Heart left ventricle (tissue), 13 donors: ENCODE measurements around the gene TMEM184B.

Experiments used
- CTCF ChIP-seq, 12 donors: fragments of 200-600 bp; sonication (generic) in 4 of 12; IDR thresholded peaks; one replicate each; pipeline versions ENCODE4 v1.5.0 to v1.8.0; 2018 to 2022; ENCODE audit warnings: antibody characterized with exemption in 12 of 12, mild to moderate bottlenecking in 5 of 12
- POLR2A ChIP-seq, 2 donors: fragments of 450-650 bp; IDR thresholded peaks; one replicate each; pipeline ENCODE4 v1.6.1; 2017; ENCODE audit warnings: antibody characterized with exemption in 2 of 2, mild to moderate bottlenecking in 2 of 2, moderate library complexity in 2 of 2
- donor health status: ischemic (EF 13 %, LVEDD 7.1; RV severe dilation, severe dysfunction).
- donor health status: DM: no; HTN: yes; CAD: no.
- donor health status: DM: no; HTN: no; CAD: no.
- donor health status: ischemic (EF 25% LVEDD 6.9; RV normal size, moderate dysfunction).
- donor health status: ischemic (EF 25% LVEDD 5.7; RV mildly dilated, moderate dysfunction).
- donor health status: ischemic (EF 35%, LVEDD 5.7; RV mildly dilated, moderate dysfunction).
- donor health status: nonischemic (EF 11% LVEDD 7.7; RV severe dilation, severe dysfunction).
- donor health status: DM: yes; HTN: yes; CAD: no.
- donor health status: PGD.
- donor health status: ischemic (EF 29% LVEDD 5.4; RV normal size, mild dysfunction).
- donor health status: nonischemic (EF 23%, LVEDD 6.1; RV moderate dilation, normal function).

DNA sequence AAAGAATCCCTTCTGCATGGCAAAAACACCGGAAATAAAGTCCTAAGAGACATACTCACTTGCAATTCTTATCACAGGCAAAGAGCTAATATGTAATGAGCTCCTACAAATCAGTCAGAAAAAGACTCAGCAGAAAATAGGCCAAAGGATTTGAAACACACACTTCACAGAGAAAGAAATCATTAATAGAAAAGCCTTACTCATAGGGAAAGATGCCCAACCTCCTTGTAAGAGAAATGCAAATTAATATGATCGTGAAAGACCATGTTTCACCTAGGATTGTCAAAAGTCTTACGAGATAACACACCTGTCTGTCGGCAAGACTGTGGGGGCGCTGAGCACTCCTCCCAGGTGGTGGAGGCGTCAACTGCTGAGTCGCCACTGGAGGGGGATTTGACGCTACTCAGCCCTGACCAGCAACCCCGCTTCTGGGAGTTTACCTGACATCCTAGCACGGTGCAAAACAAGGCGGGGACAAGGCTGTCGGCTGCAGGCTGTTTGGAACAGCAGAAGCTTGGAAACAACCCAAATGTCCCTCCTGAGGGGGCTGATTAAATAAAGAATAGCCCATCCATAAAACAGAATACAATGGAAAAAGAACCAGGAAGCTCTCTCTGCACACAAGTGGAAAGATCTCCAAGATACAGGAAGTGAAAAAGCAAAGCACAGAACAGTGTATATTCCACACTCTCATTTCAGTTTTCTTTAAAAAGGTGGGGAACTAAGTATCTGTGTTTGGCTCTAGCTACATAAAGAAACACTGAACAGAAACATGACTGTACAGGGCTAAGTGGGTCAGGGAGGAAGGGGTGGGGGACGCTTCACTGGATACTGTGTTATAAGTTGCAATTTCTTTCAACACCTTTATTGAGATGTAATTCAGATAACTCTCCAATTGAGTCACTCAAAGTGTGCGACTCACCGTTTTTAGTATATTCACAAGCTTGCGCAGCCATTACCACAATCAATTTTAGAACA is 33.0 kb upstream of the TMEM184B start:
- TF ChIP-seq CTCF (IDR thresholded peaks at IDR 0.05), result no peak
- no peak for TF ChIP-seq POLR2A (IDR thresholded peaks at IDR 0.05)
